Ovary (tissue), 9 donors: ENCODE measurements around the gene CCBE1. TPM values are rescaled to one million over a fixed set of nuclear protein-coding genes. Genes with fewer than 3 reads are reported as not detected.

ENCODE experiments used
- DNase-seq, 5 donors: peaks; one replicate each; pipeline ENCODE4 v3.0.0-alpha.2; 2019 to 2020
- H3K27ac ChIP-seq, 2 donors: fragments of 200-600 bp; one replicate each; pipeline versions ENCODE4 v1.5.1 to v1.8.0; 2019 to 2022
- H3K27me3 ChIP-seq: fragments of 200-600 bp; one replicate; pipeline ENCODE4 v1.8.0; 2022
- H3K36me3 ChIP-seq: fragments of 200-600 bp; sonication (generic); one replicate; pipeline ENCODE4 v1.5.1; 2019
- H3K4me1 ChIP-seq: one replicate; pipeline ENCODE4 v1.8.1; 2013; ENCODE audit warnings: mild to moderate bottlenecking, moderate library complexity; ENCODE audit not compliant: insufficient read depth
- H3K4me3 ChIP-seq: fragments of 200-600 bp; sonication (generic); one replicate; pipeline ENCODE4 v1.5.1; 2017
- H3K9me3 ChIP-seq, 2 donors: fragments of 200-600 bp in 1 of 2; sonication (generic) in 1 of 2; one replicate each; pipeline versions ENCODE4 v1.5.1 to v1.8.1; 2013 to 2019; ENCODE audit warnings: mild to moderate bottlenecking in 1 of 2, moderate library complexity in 1 of 2
- CTCF ChIP-seq, 3 donors: fragments of 450-650 bp in 2 of 3; fragments of 200-600 bp in 1 of 3; IDR thresholded peaks; one replicate each; pipeline versions ENCODE4 v1.5.1 to v1.8.0; 2016 to 2022; ENCODE audit warnings: antibody characterized with exemption in 3 of 3, mild to moderate bottlenecking in 1 of 3
- EP300 ChIP-seq: sonication (generic); formaldehyde crosslinking; IDR thresholded peaks from one replicate; pipeline ENCODE4 v1.6.1; 2017; ENCODE audit warnings: antibody characterized with exemption
- POLR2A ChIP-seq: fragments of 450-650 bp; IDR thresholded peaks from one replicate; pipeline ENCODE4 v1.6.1; 2017; ENCODE audit warnings: antibody characterized with exemption, mild to moderate bottlenecking, moderate library complexity
- WGBS, 3 donors: extraction: QIAGEN DNeasy Blood & Tissue Kit in 1 of 3; methylation state at CpG; one replicate each; pipeline versions ENCODE4 v1.1.5 to v1.1.7; 2013 to 2017; 5-methylcytosine and 5-hydroxymethylcytosine counted together
- intact Hi-C, 4 donors: fragments of 100-400 bp; cut with DNase I; formaldehyde crosslinking; loops; one replicate each; pipeline versions ENCODE4 v1.11.0 to v1.15.1; 2022 to 2023
- polyA plus RNA-seq, 2 donors: library from polyadenylated mRNA; stranded (reverse); fragments of 200-250 nt in 1 of 2; fragments of 350-450 nt in 1 of 2; fragmentation: Illumina TruSeq in 1 of 2; extraction: RNeasy Lipid Tissue Mini Kit (QIAGEN cat#74804) in 1 of 2; gene quantifications; one replicate each; pipeline ENCODE4 v1.2.3, GENCODE V29; 2013 to 2014
- total RNA-seq, 7 donors: library from RNA; depleted of rRNA in 2 of 7; stranded (reverse); fragments of >200 nt in 2 of 7; fragmentation: NEBNext Ultra II Directional in 3 of 7; extraction: Animal tissue kit (Norgen Biotek cat#: 25700) in 3 of 7; gene quantifications; one replicate each; pipeline versions ENCODE4 v1.1.0 to v1.2.4, GENCODE V29; 2016 to 2023
- donor health status: DM: no; HTN: no; CAD: no; lungs with moderate emphysema.
- donor health status: DM: no; HTN: no; CAD: no.
- donor health status: Bipolar disorder and iron deficiency.
- donor health status: DM: yes; HTN: yes; CAD: no.
- donor health status: DM: no; HTN: no; CAD: no.
- donor health status: DM: yes; HTN: yes; CAD: no.

CCBE1 gene
- total and polyA plus RNA-seq, 9 donors: 15.9 to 109 (median 43.9) TPM

DNA sequence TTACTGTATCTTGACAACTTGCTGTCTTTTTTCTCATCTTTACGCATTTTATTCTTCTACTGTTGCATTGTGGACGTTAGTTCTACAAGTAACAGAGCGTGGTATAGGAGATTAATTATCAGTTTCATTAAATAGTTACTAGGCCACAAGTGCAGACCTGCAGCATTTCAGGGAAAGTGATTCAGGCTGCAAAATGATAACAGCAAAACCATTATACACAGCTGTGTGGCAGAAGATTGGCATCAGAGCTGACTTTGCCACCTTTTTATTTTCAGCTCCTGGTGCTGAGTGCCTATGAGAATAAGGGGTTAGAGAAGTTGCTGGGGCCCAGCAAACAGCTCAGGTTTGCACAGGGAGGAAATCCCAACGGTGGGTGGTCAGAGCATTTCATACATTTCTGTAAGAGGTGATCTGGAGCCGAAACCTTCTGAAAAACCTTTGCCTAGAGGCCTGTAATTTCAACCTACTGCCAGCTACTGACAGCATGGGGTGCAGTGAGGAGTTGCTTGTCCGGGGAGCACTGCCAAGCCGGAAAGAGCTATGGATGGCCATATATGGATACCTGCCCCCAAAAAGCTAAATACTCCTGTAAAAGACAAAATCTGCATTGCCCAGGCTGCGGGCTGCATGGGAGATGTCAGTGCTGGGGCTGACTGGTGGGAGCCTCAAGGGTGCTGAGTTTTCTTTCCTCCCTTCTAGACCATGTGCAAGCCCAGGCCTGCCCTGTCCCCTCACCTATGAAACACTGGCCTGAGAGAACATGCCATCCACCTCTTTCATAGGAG lies 2.7 kb upstream of the CCBE1 start:
- peaks cover 6% of the 10 kb centered on the region for H3K4me1 ChIP-seq
- no peak overlapping the region for H3K27ac ChIP-seq
- H3K9me3 ChIP-seq: no peaks in the 10 kb centered on the region
- H3K27me3 ChIP-seq: no peaks in the 10 kb centered on the region
- no peaks in the 10 kb centered on the region for H3K36me3 ChIP-seq
- intact Hi-C loops: loop anchor here in 2 of 4 donors (10.0 kb wide), 3 partner anchors 105 to 185 kb away; no protein-coding TSS in a partner anchor
- TF ChIP-seq CTCF (IDR thresholded peaks at IDR 0.05) (no peak), EP300 (no peak), POLR2A (no peak)
- no peak overlapping the region for H3K4me3 ChIP-seq
- WGBS, 3 donors: 80 to 91% (median 83%) methylated on average over 8 of the region's 8 CpGs
- peak in 1 of 5 donors; percentile 37 for DNase-seq

DNA sequence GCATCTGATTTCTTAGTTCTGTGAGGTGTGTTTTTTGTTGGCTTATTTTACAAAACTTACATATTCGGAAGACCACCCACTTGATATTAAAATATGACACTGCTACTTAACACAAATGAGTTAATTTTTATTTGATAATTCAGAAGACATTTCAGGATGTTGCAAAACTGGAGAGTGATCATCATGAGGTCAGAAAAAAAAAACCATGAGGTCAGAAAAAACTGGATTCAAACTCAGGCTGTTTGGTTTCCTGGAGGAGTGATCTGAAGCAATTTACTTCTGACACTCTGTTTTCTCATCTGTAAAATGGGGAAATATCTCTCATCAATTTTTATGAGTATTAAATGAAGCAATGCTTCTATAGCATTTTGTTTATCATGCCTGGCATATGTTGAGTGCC lies 1.8 kb upstream of the CCBE1 start:
- H3K4me1 ChIP-seq: peaks cover 8% of the 10 kb centered on the region
- intact Hi-C loops: loop anchor here in 1 of 4 donors (10.0 kb wide), 2 partner anchors 116 to 184 kb away; no protein-coding TSS in a partner anchor
- H3K4me3 ChIP-seq: no peak overlapping the region
- H3K9me3 ChIP-seq: no peaks in the 10 kb centered on the region
- 96 to 98% (median 98%) methylated on average over 1 of the region's 1 CpG for WGBS, 3 donors
- no peaks in the 10 kb centered on the region for H3K36me3 ChIP-seq
- no peak for DNase-seq
- no peaks in the 10 kb centered on the region for H3K27me3 ChIP-seq
- H3K27ac ChIP-seq: no peak overlapping the region
- TF ChIP-seq CTCF (IDR thresholded peaks at IDR 0.05) (no peak), EP300 (no peak), POLR2A (no peak)

DNA sequence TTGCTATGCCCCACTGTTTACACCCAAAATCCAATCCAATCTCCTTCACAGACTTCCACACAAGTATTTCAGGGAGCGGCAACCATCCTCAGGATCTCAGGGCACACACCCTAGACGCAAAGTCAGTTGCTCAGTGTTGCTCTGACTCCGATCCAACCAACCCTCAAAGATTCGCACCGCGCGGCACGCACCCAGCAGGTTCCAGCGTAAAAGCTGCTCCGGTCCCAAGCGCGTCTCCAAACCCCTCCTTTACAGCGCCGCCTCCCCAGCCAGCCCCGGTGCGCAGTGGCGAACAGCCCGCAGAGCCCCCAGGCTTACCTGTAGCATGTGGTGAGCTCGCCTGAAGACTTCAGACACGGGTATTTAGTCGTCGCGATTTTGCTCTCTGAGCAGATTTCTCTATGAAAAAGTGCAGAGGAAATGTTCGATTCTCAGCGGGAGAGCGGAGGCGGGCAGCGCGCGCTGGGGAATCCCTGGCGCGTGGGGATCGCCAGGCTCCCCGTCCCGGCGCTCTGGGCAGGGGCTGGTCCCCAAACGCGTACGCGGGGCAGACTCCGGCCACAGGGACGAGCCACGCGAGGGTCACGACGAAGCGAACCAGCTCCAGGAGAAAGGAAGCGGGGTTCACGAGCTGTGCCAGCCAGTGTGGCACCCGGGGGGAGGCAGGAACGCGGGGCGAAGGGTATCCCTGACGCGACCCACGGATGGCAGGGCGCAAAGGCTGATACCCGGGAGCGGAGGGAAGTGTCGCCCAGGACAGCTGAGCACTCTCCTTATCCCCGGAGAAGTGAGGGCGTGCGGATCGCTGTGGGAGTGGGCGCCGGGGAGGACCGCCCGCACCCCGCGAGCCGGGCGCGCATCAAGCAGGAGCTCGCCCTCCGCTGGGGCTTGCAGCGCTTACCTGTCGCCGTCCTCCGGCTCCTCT lies 650 bp downstream of the CCBE1 start:
- H3K36me3 ChIP-seq: no peaks in the 10 kb centered on the region
- H3K27me3 ChIP-seq: no peaks in the 10 kb centered on the region
- intact Hi-C loops: loop anchor here in 1 of 4 donors (10.0 kb wide), 2 partner anchors 118 to 182 kb away; no protein-coding TSS in a partner anchor
- H3K4me1 ChIP-seq: peaks cover 9% of the 10 kb centered on the region
- TF ChIP-seq EP300: no peak
- TF ChIP-seq POLR2A: no peak
- no peak for TF ChIP-seq CTCF (IDR thresholded peaks at IDR 0.05)
- WGBS, 3 donors: 1 to 2% (median 1%) methylated on average over 66 to 79 of the region's 79 CpGs
- H3K9me3 ChIP-seq: no peaks in the 10 kb centered on the region
- H3K4me3 ChIP-seq: peak overlapping the region; percentile 51
- H3K27ac ChIP-seq: peak overlapping the region; percentile 40 to 82
- DNase-seq: peak; percentile 54 to 67 (median 65)

GRCh38 chr18:59695551-59695950 lies 1.7 kb downstream of the CCBE1 start:
- TF ChIP-seq POLR2A (no peak), EP300 (no peak), CTCF (IDR thresholded peaks at IDR 0.05) (no peak)
- H3K4me3 ChIP-seq: peak overlapping the region; percentile 51
- peak overlapping the region in 1 of 2 donors; percentile 82 for H3K27ac ChIP-seq
- 67 to 71% (median 70%) methylated on average over 8 of the region's 8 CpGs for WGBS, 3 donors
- H3K27me3 ChIP-seq: no peaks in the 10 kb centered on the region
- intact Hi-C loops: loop anchor here in 1 of 4 donors (10.0 kb wide), 2 partner anchors 119 to 181 kb away; no protein-coding TSS in a partner anchor
- no peak for DNase-seq
- no peaks in the 10 kb centered on the region for H3K36me3 ChIP-seq
- no peaks in the 10 kb centered on the region for H3K9me3 ChIP-seq
- peaks cover 10% of the 10 kb centered on the region for H3K4me1 ChIP-seq
